Large intestine (tissue), 3 donors: ENCODE results near the gene TBC1D1. TPM values are rescaled to one million over a fixed set of nuclear protein-coding genes. Genes with fewer than 3 reads are reported as not detected.
A peak's percentile ranks its signal among the peaks of the same experiment; 100 is the strongest.

ENCODE experiments used
- DNase-seq, 2 donors: peaks; one replicate each; pipeline versions ENCODE4 v3.0.0 to v3.0.0-alpha.2; 2013
- H3K27ac ChIP-seq: one replicate; pipeline ENCODE4 v1.5.1; 2013; ENCODE audit warnings: low read length
- H3K27me3 ChIP-seq: 2 replicates; pipeline ENCODE4 v1.6.1; 2013; ENCODE audit warnings: low read length; ENCODE audit not compliant: control insufficient read depth, insufficient read depth
- H3K36me3 ChIP-seq: 2 replicates; pipeline ENCODE4 v1.6.1; 2013; ENCODE audit warnings: low read length; ENCODE audit not compliant: control insufficient read depth, insufficient read depth
- H3K4me1 ChIP-seq: one replicate; pipeline ENCODE4 v1.6.1; 2013; ENCODE audit warnings: low read length; ENCODE audit not compliant: control insufficient read depth, insufficient read depth
- H3K4me3 ChIP-seq: one replicate; pipeline ENCODE4 v1.5.1; 2013; ENCODE audit warnings: low read length
- H3K9me3 ChIP-seq: one replicate; pipeline ENCODE4 v1.6.1; 2013; ENCODE audit warnings: mild to moderate bottlenecking, low read depth, low read length, moderate library complexity; ENCODE audit not compliant: control insufficient read depth
- WGBS: methylation state at CpG from one replicate; pipeline ENCODE4 v1.1.5; 2013; ENCODE audit warnings: low lambda C conversion rate; ENCODE audit not compliant: insufficient coverage; 5-methylcytosine and 5-hydroxymethylcytosine counted together
- polyA plus RNA-seq: library from polyadenylated mRNA; unstranded; fragments of 120-200 nt; gene quantifications from one replicate; pipeline ENCODE4 v1.2.1, GENCODE V29; 2013

The TBC1D1 gene
- polyA plus RNA-seq, 1 donor: 116 TPM

DNA sequence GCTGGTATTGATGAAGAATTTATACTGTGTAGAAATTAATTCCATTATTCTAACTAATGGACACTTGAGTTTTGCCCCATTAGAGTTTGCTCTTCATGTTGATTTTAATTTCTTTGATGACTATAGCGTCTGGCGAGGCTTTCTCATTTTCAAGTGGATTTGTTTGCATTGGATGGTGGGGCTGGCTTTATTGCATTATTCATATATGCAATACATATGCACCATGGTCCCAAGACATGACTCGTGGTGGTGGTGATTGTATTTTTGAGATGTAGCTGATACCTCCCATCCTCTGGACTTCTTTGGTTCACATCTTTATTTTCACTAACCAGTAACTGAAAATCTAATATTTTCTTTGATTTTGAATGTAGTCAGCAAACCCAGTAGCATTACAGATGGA, 109.1 kb downstream of the TBC1D1 start:
- peaks cover 26% of the 10 kb centered on the region for H3K4me1 ChIP-seq
- no peak overlapping the region for H3K4me3 ChIP-seq
- H3K27ac ChIP-seq: no peak overlapping the region
- no peaks in the 10 kb centered on the region for H3K9me3 ChIP-seq
- 60% methylated on average over 1 of the region's 3 CpGs for WGBS
- no peak for DNase-seq
- H3K27me3 ChIP-seq: no peaks in the 10 kb centered on the region
- H3K36me3 ChIP-seq: peaks cover 2% of the 10 kb centered on the region

- Histone ChIP-seq H3K4me1 (peaks cover 26% of the 10 kb centered on the region), H3K27me3 (no peaks in the 10 kb centered on the region), H3K9me3 (no peaks in the 10 kb centered on the region), H3K36me3 (peaks cover 2% of the 10 kb centered on the region), H3K4me3 (no peak overlapping the region), H3K27ac (no peak overlapping the region)
- DNase-seq: no peak
- WGBS: no CpG with 5 or more reads among the region's 3 CpGs
Measured at GRCh38 chr4:38001927-38002326, 111.0 kb downstream of the TBC1D1 start.

- Histone ChIP-seq H3K9me3 (no peaks in the 10 kb centered on the region), H3K27me3 (no peaks in the 10 kb centered on the region), H3K4me1 (peaks cover 29% of the 10 kb centered on the region), H3K27ac (no peak overlapping the region), H3K4me3 (no peak overlapping the region), H3K36me3 (peaks cover 2% of the 10 kb centered on the region)
- DNase-seq: no peak
- WGBS: 100% methylated on average over 1 of the region's 3 CpGs
Measured at GRCh38 chr4:38002451-38003071, 111.7 kb downstream of the TBC1D1 start.

DNA sequence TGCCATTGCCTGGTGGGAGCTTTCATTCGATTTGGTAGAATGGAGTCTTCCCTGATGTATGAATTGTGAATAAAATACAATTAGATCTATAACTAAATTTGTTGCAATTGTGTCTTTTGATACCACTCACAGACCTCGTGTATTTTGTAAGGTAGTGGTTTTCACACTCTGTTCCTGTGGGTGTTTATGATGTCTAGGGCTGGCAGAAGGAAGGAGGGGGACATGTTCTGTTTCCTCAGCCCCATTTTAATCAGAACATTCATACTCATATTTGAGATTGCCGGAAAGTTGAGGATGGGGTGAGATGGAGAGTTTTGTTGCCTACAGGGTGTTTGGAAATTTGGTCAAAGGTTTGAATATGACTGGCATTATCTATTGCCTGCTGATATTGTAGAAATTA, 112.2 kb downstream of the TBC1D1 start:
- H3K27ac ChIP-seq: no peak overlapping the region
- peaks cover 35% of the 10 kb centered on the region for H3K4me1 ChIP-seq
- H3K9me3 ChIP-seq: no peaks in the 10 kb centered on the region
- H3K36me3 ChIP-seq: peaks cover 2% of the 10 kb centered on the region
- H3K27me3 ChIP-seq: no peaks in the 10 kb centered on the region
- DNase-seq: no peak
- no peak overlapping the region for H3K4me3 ChIP-seq
- WGBS: 100% methylated on average over 1 of the region's 3 CpGs

GRCh38 chr4:38003628-38004027, 112.7 kb downstream of the TBC1D1 start:
- H3K4me3 ChIP-seq: no peak overlapping the region
- DNase-seq: no peak
- H3K9me3 ChIP-seq: no peaks in the 10 kb centered on the region
- WGBS: no CpG with 5 or more reads among the region's 1 CpG
- H3K27me3 ChIP-seq: no peaks in the 10 kb centered on the region
- H3K36me3 ChIP-seq: peaks cover 2% of the 10 kb centered on the region
- peaks cover 38% of the 10 kb centered on the region for H3K4me1 ChIP-seq
- H3K27ac ChIP-seq: no peak overlapping the region

DNA sequence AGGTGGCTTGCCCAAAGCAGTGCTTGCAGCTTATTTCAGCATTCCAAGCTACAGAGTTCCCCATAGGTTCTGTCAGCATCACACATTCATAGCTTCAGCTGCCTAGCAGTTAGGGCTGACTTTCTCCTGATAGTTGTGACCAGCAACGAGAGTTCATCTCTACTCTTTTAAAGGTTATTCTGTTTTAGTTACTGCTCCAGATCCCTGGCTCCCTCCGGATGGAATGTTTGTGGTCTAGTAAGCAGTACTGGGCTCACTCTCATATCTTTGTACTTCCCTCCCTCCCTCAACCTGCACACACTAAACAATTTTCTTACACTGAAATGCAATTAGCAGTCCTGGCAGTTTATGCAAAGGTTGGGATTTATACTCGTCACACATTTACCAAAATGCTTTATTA, 113.2 kb downstream of the TBC1D1 start:
- Histone ChIP-seq H3K27ac (no peak overlapping the region), H3K9me3 (no peaks in the 10 kb centered on the region), H3K4me1 (peaks cover 42% of the 10 kb centered on the region), H3K36me3 (peaks cover 2% of the 10 kb centered on the region), H3K27me3 (no peaks in the 10 kb centered on the region), H3K4me3 (no peak overlapping the region)
- no peak for DNase-seq
- WGBS: no CpG with 5 or more reads among the region's 3 CpGs

DNA sequence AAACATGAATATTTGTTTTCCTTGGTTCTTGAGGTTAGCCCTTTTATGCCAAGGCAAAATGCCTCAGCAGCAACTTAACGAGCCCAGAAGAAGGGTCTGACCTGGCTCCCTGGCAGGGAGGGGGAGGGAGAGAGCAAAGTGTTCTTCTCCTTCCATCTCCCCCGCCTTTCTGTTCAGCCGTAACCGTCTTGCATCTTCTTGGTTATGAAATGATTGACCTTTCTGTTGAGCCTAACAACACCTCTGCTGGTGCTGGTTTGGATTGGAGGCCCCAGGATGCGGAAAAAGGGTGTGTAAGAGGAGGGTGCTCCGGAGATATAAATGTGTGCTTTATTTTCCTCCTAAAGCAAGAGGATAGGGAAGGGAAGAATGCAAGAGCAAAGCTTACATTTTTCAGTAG, 114.0 kb downstream of the TBC1D1 start:
- peaks cover 2% of the 10 kb centered on the region for H3K36me3 ChIP-seq
- no peaks in the 10 kb centered on the region for H3K27me3 ChIP-seq
- H3K4me1 ChIP-seq: peaks cover 47% of the 10 kb centered on the region
- no peak overlapping the region for H3K4me3 ChIP-seq
- no peak for DNase-seq
- WGBS: 40% methylated on average over 1 of the region's 6 CpGs
- no peaks in the 10 kb centered on the region for H3K9me3 ChIP-seq
- H3K27ac ChIP-seq: peak overlapping the region; percentile 45

- Histone ChIP-seq H3K9me3 (no peaks in the 10 kb centered on the region), H3K27ac (peak overlapping the region; percentile 45), H3K4me1 (peaks cover 55% of the 10 kb centered on the region), H3K27me3 (no peaks in the 10 kb centered on the region), H3K36me3 (peaks cover 2% of the 10 kb centered on the region), H3K4me3 (no peak overlapping the region)
- DNase-seq: no peak
- 60% methylated on average over 1 of the region's 3 CpGs for WGBS
Measured at GRCh38 chr4:38005637-38006036, 114.8 kb downstream of the TBC1D1 start.

GRCh38 chr4:38007645-38008044, 116.8 kb downstream of the TBC1D1 start:
- Histone ChIP-seq H3K36me3 (no peaks in the 10 kb centered on the region), H3K27ac (peak overlapping the region; percentile 89), H3K27me3 (no peaks in the 10 kb centered on the region), H3K4me1 (peaks cover 65% of the 10 kb centered on the region), H3K9me3 (no peaks in the 10 kb centered on the region), H3K4me3 (no peak overlapping the region)
- DNase-seq: peak in 1 of 2 donors; percentile 45
- WGBS: no CpG with 5 or more reads among the region's 5 CpGs

DNA sequence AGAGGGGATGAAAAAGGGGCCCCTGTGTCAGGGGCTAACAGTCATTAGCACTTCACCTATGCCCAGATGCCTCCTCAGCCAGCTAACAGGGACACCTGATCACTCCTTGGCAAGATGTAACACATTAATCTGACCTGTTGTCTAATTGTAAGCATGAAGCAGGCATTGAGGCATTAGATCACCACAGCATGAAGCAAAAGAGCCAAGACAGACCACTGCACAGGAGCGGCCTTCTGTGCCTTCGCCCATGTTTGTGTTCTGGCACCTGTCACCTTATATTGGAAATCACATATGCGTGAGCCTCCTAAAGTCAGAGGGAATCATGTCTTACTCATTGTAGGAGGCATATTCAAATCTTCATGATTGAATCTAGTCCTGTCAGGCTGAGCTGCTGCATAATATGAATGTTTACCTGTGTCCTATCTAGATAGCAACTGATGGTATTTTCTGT, 117.7 kb downstream of the TBC1D1 start:
- DNase-seq: peak; percentile 86 to 90
- H3K9me3 ChIP-seq: no peaks in the 10 kb centered on the region
- WGBS: no CpG with 5 or more reads among the region's 3 CpGs
- H3K4me3 ChIP-seq: no peak overlapping the region
- H3K27ac ChIP-seq: peak overlapping the region; percentile 89
- peaks cover 71% of the 10 kb centered on the region for H3K4me1 ChIP-seq
- no peaks in the 10 kb centered on the region for H3K36me3 ChIP-seq
- H3K27me3 ChIP-seq: no peaks in the 10 kb centered on the region

DNA sequence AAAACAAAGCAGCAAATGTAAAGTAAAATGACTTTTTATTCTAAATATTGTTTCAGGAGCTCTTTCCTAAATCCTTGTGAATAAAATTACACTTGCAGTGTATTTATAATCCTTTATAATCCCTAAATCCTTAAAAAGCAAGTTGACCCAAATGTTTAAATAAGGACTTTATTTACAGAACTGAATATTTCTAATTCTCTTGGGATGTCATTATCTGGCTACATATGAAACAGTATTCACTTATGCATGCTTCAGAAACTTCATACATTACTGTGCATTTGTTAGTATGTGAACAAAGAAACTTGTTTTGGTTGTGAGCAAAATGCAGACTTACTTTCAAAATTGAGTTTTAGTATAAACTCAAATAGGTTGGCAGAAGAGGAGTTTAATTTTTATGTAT, 118.5 kb downstream of the TBC1D1 start:
- peaks cover 4% of the 10 kb centered on the region for H3K9me3 ChIP-seq
- no peak for DNase-seq
- H3K4me3 ChIP-seq: no peak overlapping the region
- no peaks in the 10 kb centered on the region for H3K36me3 ChIP-seq
- H3K27ac ChIP-seq: peak overlapping the region; percentile 89
- peaks cover 64% of the 10 kb centered on the region for H3K4me1 ChIP-seq
- no peaks in the 10 kb centered on the region for H3K27me3 ChIP-seq
